HG03039 (cell line): Measurements from ENCODE around the gene ROM1.
"Not testable (repeated sequence)": the region's sequence is repeated elsewhere in the genome, so short reads cannot be mapped to it uniquely, and the experiment has no call there.

Source experiments
- ATAC-seq: cut with Tn5 transposase; IDR thresholded peaks from one replicate; pipeline ENCODE4 v1.9.1; 2021; ENCODE audit warnings: mild to moderate bottlenecking, moderate library complexity; ENCODE audit not compliant: unreplicated experiment

Gene ROM1

GRCh38 chr11:62585356-62585755, 27.7 kb upstream of the ROM1 start:
- ATAC-seq, result not testable (repeated sequence)

- ATAC-seq, result no peak
These were observed 24.0 kb upstream of the ROM1 start for GRCh38 chr11:62588966-62589637.

GRCh38 chr11:62591448-62592145, 21.5 kb upstream of the ROM1 start, which contains the start of gene TUT1:
Gene TUT1 (minus strand): TSS chr11:62591523. CDS start chr11:62591485, 38 bp downstream.
- ATAC-seq, result peak; percentile 77

- no peak for ATAC-seq
These were observed 20.8 kb upstream of the ROM1 start for GRCh38 chr11:62592146-62592815.

GRCh38 chr11:62592989-62593421, 20.1 kb upstream of the ROM1 start:
- no peak for ATAC-seq

- no peak for ATAC-seq
These were observed 19.5 kb upstream of the ROM1 start for GRCh38 chr11:62593434-62594044.

GRCh38 chr11:62595124-62595523, 17.9 kb upstream of the ROM1 start:
- no peak for ATAC-seq

- ATAC-seq, result peak; percentile 32
These were observed 13.9 kb upstream of the ROM1 start for GRCh38 chr11:62599069-62599696.

GRCh38 chr11:62599901-62600300, 13.2 kb upstream of the ROM1 start:
- ATAC-seq, result no peak

- ATAC-seq, result no peak
These were observed 12.5 kb upstream of the ROM1 start for GRCh38 chr11:62600367-62601121.

GRCh38 chr11:62601122-62601371, 12.0 kb upstream of the ROM1 start:
- peak; percentile 8 for ATAC-seq

- ATAC-seq, result peak; percentile 74
These were observed 11.5 kb upstream of the ROM1 start, which contains the start of gene MTA2 for GRCh38 chr11:62601372-62602140. Gene MTA2 (minus strand): TSS chr11:62601865. CDS start chr11:62601450, 415 bp downstream.

GRCh38 chr11:62602141-62603071, 10.7 kb upstream of the ROM1 start:
- no peak for ATAC-seq

- ATAC-seq, result no peak
These were observed 10.0 kb upstream of the ROM1 start for GRCh38 chr11:62603072-62603408.

- ATAC-seq, result no peak
These were observed 9.2 kb upstream of the ROM1 start for GRCh38 chr11:62603776-62604299.

GRCh38 chr11:62604460-62605120, 8.5 kb upstream of the ROM1 start:
- ATAC-seq, result no peak

- ATAC-seq, result no peak
These were observed 7.6 kb upstream of the ROM1 start for GRCh38 chr11:62605467-62605866.

- ATAC-seq, result no peak
These were observed 7.2 kb upstream of the ROM1 start for GRCh38 chr11:62605902-62606301.
